Stimulated activated CD4-positive, alpha-beta T cell treated with anti-CD3 and anti-CD28 coated beads, TNF-alpha, amount 100 ng/mL, for 48 hours (primary cell): ENCODE results near the gene ENTHD1.
"Not testable (repeated sequence)": the region's sequence is repeated elsewhere in the genome, so short reads cannot be mapped to it uniquely, and the experiment has no call there.

Source experiments
- DNase-seq, 3 donors: peaks; one replicate each; pipeline ENCODE4 v3.0.0-alpha.2; 2020; ENCODE audit warnings: low read depth in 3 of 3

Gene ENTHD1

GRCh38 chr22:39900306-39901227 is 7.0 kb upstream of the ENTHD1 start, which contains the start of gene GRAP2:
TSS of gene GRAP2 (plus strand) at chr22:39901084. CDS start at chr22:39947107, 46,023 bp downstream.
- no peak for DNase-seq

- no peak for DNase-seq
These were observed 5.4 kb upstream of the ENTHD1 start for GRCh38 chr22:39898997-39899396.

- no peak for DNase-seq
These were observed 4.3 kb upstream of the ENTHD1 start for GRCh38 chr22:39897841-39898240.

- no peak for DNase-seq
These were observed 2.9 kb upstream of the ENTHD1 start for GRCh38 chr22:39896313-39896996.

- no peak for DNase-seq
These were observed 2.1 kb upstream of the ENTHD1 start for GRCh38 chr22:39895682-39896081.

- no peak for DNase-seq
These were observed 1.1 kb upstream of the ENTHD1 start for GRCh38 chr22:39894554-39895092.

GRCh38 chr22:39889924-39890323 is 3.6 kb downstream of the ENTHD1 start:
- not testable (repeated sequence) for DNase-seq

GRCh38 chr22:39883057-39883456 is 10.5 kb downstream of the ENTHD1 start:
- DNase-seq, result no peak

- DNase-seq, result no peak
These were observed 12.8 kb downstream of the ENTHD1 start for GRCh38 chr22:39880722-39881121.

GRCh38 chr22:39877079-39877845 is 16.3 kb downstream of the ENTHD1 start:
- DNase-seq, result no peak

GRCh38 chr22:39875176-39875885 is 18.2 kb downstream of the ENTHD1 start:
- DNase-seq, result not testable (repeated sequence)

GRCh38 chr22:39873965-39874364 is 19.6 kb downstream of the ENTHD1 start:
- DNase-seq, result no peak

- no peak for DNase-seq
These were observed 21.0 kb downstream of the ENTHD1 start for GRCh38 chr22:39872548-39872947.

GRCh38 chr22:39871008-39871798 is 22.4 kb downstream of the ENTHD1 start:
- DNase-seq, result no peak

- DNase-seq, result not testable (repeated sequence)
These were observed 23.8 kb downstream of the ENTHD1 start for GRCh38 chr22:39869797-39870196.

GRCh38 chr22:39868741-39869140 is 24.8 kb downstream of the ENTHD1 start:
- DNase-seq, result no peak

- no peak for DNase-seq
These were observed 33.5 kb downstream of the ENTHD1 start for GRCh38 chr22:39859903-39860588.

- no peak for DNase-seq
These were observed 37.0 kb downstream of the ENTHD1 start for GRCh38 chr22:39856588-39856987.

GRCh38 chr22:39852799-39853198 is 40.8 kb downstream of the ENTHD1 start:
- no peak for DNase-seq
